ENCODE data around the gene SLC4A4.

DNA sequence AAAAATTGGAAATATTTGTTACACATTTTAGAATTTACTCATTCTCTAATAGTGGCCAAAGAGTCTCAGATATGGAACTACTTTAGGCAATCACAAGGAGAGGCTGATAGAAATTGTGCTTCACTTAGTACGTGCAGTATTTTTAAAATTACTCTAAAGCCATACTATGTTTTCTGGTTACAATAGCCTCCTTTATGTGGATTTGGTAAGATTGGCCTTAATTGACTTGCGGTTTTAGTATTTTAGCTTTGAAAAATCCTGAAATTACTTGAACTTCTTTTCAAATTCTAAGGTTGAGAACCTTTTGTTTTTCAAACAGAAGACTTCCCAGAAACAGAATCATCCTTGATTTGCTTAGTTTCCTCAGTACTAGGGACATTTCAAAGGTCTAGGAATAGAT is 215.2 kb downstream of the SLC4A4 start:
- TF ChIP-seq, protein P1, sequence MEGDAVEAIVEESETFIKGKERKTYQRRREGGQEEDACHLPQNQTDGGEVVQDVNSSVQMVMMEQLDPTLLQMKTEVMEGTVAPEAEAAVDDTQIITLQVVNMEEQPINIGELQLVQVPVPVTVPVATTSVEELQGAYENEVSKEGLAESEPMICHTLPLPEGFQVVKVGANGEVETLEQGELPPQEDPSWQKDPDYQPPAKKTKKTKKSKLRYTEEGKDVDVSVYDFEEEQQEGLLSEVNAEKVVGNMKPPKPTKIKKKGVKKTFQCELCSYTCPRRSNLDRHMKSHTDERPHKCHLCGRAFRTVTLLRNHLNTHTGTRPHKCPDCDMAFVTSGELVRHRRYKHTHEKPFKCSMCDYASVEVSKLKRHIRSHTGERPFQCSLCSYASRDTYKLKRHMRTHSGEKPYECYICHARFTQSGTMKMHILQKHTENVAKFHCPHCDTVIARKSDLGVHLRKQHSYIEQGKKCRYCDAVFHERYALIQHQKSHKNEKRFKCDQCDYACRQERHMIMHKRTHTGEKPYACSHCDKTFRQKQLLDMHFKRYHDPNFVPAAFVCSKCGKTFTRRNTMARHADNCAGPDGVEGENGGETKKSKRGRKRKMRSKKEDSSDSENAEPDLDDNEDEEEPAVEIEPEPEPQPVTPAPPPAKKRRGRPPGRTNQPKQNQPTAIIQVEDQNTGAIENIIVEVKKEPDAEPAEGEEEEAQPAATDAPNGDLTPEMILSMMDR (IDR thresholded peaks at IDR 0.05; ENCODE audit: low read length), result no peak
- TF ChIP-seq EZH2 (IDR thresholded peaks at IDR 0.05; ENCODE audit: borderline replicate concordance, low read length), result no peak
